Measurements from ENCODE around the gene PRSS36. TPM values are rescaled to one million over a fixed set of nuclear protein-coding genes. Genes with fewer than 3 reads are reported as not detected.
A peak's percentile ranks its signal among the peaks of the same experiment; 100 is the strongest.

The PRSS36 gene
- total RNA-seq, 2 experiments from 2014 or later: 0.24 TPM; not detected in 1

DNA sequence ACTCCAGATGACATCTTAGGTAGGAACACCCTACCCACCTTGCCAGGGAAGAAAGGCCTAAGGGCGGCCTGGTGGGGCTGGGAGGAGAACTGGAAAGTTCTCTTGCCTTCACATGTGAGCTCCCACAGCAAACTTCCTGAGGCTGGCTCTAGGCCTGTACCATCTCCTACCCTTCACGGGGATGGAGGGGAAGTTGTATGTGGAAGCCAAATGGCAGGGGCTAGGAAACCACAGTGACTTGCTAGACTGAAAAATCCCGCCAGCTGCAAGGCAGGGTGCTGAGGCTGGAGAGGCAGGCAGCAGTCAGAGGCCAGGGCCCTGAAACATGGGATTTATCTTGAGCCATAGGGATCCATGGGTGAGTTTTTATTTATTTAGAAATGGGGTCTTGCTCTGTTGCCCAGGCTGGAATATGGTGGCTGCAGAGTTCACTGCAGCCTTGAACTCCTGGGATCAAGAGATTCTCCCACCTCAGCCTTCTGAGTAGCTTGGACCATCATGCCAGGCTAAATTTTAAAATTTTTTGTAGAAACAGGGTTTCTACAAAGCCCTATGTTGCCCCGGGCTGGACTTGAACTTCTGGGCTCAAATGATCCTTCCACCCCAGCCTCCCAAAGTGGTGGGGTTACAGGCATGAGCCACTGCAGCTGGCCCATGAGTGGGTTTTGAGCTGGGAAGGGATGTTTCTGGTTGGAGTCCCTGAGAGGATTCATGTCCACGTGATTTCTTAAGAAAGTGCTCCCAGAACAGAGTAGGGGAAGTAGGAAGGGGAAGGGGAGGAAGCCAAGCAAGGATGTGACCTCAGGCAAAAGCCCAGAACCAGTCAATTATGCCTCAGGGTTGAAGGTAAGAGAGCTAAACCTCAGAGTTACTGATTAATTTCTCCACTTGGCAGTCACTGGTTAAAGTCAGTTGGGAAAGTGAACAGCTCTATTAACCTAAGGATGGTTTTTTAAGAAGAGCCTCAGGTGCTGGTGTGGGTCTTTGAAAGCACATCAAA, 36.4 kb downstream of the PRSS36 start:
- no peaks in the 10 kb centered on the region for H3K27me3 Mint-ChIP-seq
- H3K9me3 Mint-ChIP-seq: no peaks in the 10 kb centered on the region
- H3K4me1 Mint-ChIP-seq (ENCODE audit: low read depth): peaks cover 18% of the 10 kb centered on the region
- no peak overlapping the region for H3K4me3 Mint-ChIP-seq
- intact Hi-C loops (cut with micrococcal nuclease): no loop called here
- no peak for DNase-seq
- peaks cover 12% of the 10 kb centered on the region for H3K36me3 Mint-ChIP-seq
- CTCF ChIA-PET: interaction anchor here (0.9 to 1.2 kb wide), 2 partner anchors 28 to 29 kb away, joined by 4 to 5 read pairs; no protein-coding TSS in a partner anchor
- peak overlapping the region; percentile 11 for H3K27ac Mint-ChIP-seq
- POLR2A ChIA-PET: no interaction called here

DNA sequence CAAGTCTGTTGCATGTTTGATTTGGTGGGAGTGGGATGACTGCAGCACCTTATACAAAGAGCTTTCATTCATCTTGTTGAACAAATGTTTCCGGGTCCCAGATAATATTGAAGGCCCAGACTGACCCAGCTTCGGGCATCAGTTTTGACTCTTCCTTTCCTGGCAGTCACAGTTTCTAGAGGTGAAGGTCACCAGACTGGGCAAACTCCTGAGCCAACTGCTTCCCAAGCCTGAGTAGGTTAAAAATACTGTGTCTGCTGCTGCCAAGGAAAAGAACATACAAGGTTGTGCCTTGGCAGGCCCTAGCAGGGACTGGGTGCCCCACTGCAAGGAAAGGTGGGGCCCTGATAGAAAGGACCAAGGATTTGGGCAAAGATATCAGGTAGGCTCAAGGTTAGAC, 37.2 kb downstream of the PRSS36 start:
- DNase-seq: no peak
- no peaks in the 10 kb centered on the region for H3K9me3 Mint-ChIP-seq
- no peaks in the 10 kb centered on the region for H3K27me3 Mint-ChIP-seq
- POLR2A ChIA-PET: no interaction called here
- intact Hi-C loops (cut with micrococcal nuclease): no loop called here
- no peak overlapping the region for H3K27ac Mint-ChIP-seq
- CTCF ChIA-PET: interaction anchor here (1.2 kb wide), 1 partner anchor 30 kb away, joined by 5 read pairs; no protein-coding TSS in a partner anchor
- peaks cover 16% of the 10 kb centered on the region for H3K4me1 Mint-ChIP-seq (ENCODE audit: low read depth)
- peaks cover 12% of the 10 kb centered on the region for H3K36me3 Mint-ChIP-seq
- no peak overlapping the region for H3K4me3 Mint-ChIP-seq

DNA sequence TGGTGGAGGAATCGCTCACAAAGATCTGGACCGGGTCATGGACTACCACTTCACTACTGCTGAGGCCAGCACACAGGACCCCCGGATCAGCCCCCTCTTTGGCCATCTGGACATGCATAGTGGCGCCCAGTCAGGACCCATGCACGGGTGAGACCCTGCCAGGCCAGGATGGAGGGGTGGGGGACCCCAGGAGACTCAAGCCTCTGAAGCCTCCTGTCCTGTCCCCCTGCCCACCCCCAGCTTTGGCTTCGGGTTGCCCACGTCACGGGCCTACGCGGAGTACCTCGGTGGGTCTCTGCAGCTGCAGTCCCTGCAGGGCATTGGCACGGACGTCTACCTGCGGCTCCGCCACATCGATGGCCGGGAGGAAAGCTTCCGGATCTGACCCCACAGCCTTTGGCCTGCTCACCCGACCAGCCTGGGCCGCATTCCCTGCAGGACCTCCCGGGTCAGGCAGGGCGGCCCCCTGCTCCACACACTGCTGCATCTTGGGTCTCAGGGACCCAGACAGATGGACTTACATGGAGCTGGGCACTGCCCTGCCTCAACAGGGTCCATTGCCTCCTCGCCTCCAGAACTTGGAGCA, 37.9 kb downstream of the PRSS36 start:
- intact Hi-C loops (cut with micrococcal nuclease): no loop called here
- DNase-seq: no peak
- POLR2A ChIA-PET: no interaction called here

DNA sequence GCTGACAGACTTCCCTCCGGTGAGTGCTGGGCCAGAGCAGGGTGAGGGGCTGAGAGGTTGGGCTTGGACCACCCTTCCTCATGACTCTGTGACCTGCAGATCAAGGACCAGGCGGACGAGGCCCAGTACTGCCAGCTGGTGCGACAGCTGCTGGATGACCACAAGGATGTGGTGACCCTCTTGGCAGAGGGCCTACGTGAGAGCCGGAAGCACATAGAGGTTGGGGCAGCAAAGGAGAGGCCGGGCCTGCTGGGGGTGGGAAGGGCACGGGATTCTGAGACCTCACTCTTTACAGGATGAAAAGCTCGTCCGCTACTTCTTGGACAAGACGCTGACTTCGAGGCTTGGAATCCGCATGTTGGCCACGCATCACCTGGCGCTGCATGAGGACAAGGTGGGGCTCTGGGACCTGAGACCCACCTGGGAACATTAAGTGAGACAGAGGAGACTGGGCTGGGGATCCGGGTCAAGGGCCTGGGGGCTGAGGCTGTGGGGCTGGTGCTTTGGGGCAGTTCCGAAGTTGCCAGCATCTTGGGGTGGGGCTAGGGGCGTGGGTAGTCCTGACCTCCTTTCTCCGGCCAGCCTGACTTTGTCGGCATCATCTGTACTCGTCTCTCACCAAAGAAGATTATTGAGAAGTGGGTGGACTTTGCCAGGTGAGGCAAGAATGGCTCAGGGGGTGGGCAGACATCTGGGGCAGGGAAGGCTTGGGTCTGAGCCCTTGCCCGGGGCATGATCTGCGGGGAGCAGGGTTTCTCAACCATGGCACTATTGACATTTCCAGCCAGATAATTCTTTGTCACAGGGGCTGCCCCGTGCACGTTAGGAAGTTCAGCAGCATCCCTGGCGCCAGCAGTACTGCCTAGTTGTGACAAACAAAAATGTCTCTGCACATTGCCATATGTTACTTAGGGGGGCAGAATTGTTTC, 39.5 kb downstream of the PRSS36 start:
- peaks cover 23% of the 10 kb centered on the region for H3K4me1 Mint-ChIP-seq (ENCODE audit: low read depth)
- DNase-seq: no peak
- peaks cover 12% of the 10 kb centered on the region for H3K36me3 Mint-ChIP-seq
- intact Hi-C loops (cut with micrococcal nuclease): no loop called here
- H3K9me3 Mint-ChIP-seq: no peaks in the 10 kb centered on the region
- POLR2A ChIA-PET: no interaction called here
- no peak overlapping the region for H3K4me3 Mint-ChIP-seq
- H3K27me3 Mint-ChIP-seq: no peaks in the 10 kb centered on the region
- CTCF ChIA-PET: interaction anchor here (1.2 kb wide), 1 partner anchor 32 kb away, joined by 3 read pairs; no protein-coding TSS in a partner anchor
- no peak overlapping the region for H3K27ac Mint-ChIP-seq

More for the DNA sequence above, 37.9 kb downstream of the PRSS36 start:
- H3K9me3 Mint-ChIP-seq: no peaks in the 10 kb centered on the region
- peaks cover 23% of the 10 kb centered on the region for H3K4me1 Mint-ChIP-seq (ENCODE audit: low read depth)
- no peaks in the 10 kb centered on the region for H3K27me3 Mint-ChIP-seq
- CTCF ChIA-PET: interaction anchor here (1.2 kb wide), 1 partner anchor 30 kb away, joined by 5 read pairs; no protein-coding TSS in a partner anchor
- H3K27ac Mint-ChIP-seq: no peak overlapping the region
- H3K4me3 Mint-ChIP-seq: no peak overlapping the region
- peaks cover 12% of the 10 kb centered on the region for H3K36me3 Mint-ChIP-seq

DNA sequence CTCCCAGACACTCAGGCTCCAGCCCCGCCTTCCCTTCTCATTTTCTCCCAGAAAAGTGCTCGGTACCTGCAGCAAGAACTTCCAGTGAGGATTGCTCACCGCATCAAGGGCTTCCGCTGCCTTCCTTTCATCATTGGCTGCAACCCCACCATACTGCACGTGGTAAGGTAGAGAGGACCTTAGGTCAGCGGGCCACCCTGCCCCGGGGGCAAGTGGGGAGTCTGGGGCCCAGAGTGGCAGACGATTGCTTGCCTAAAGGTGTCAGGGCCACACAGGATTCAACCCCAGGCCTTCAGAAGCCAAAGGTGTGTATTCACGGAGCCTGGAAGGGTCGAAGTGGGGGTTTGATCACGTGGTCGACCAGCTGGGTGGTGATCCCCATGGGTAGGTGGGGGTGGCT, 40.2 kb downstream of the PRSS36 start:
- intact Hi-C loops (cut with micrococcal nuclease): loop anchor here (2.0 to 5.0 kb wide), 2 partner anchors 15 to 77 kb away; partner anchors contain the start of genes STX4 and VKORC1

DNA sequence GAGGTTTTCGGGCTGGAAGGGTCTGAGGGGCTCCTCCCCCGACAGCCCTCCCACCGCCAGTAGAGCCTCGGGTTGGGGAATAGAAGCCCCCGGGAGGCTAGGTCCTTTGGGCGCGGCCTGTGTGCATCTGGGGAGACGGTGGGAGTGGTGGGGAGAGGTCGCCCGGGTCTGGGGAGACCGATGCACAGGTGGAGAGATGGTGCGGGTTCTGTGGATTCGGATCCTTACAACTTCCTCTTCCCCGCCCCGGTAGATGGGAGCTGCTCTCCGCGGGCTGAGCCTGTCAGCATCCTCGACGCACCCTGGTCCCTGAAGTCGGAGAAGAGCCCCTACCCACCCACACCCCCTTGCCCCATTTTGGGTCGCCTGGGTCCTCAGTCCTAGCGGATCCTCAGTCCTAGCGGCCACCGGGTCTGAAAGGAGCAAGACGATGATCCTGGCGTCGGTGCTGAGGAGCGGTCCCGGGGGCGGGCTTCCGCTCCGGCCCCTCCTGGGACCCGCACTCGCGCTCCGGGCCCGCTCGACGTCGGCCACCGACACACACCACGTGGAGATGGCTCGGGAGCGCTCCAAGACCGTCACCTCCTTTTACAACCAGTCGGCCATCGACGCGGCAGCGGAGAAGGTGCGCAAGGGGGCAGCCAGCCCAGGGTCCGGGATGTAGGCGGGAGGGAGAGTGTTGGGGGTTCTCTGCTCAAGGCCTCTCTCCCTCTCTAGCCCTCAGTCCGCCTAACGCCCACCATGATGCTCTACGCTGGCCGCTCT, 40.9 kb downstream of the PRSS36 start:
- DNase-seq: no peak
- H3K9me3 Mint-ChIP-seq: no peaks in the 10 kb centered on the region
- peak overlapping the region; percentile 76 for H3K4me3 Mint-ChIP-seq
- CTCF ChIA-PET: interaction anchor here (1.2 kb wide), 1 partner anchor 124 kb away, joined by 3 read pairs; the partner anchor contains the start of gene HSD3B7
- H3K27me3 Mint-ChIP-seq: no peaks in the 10 kb centered on the region
- POLR2A ChIA-PET: interaction anchor here (2.7 kb wide), 1 partner anchor 8 kb away, joined by 9 read pairs; the partner anchor contains the start of gene KAT8
- peaks cover 12% of the 10 kb centered on the region for H3K36me3 Mint-ChIP-seq
- no peak overlapping the region for H3K27ac Mint-ChIP-seq
- H3K4me1 Mint-ChIP-seq (ENCODE audit: low read depth): peaks cover 23% of the 10 kb centered on the region
- intact Hi-C loops (cut with micrococcal nuclease): loop anchor here (2.0 to 5.0 kb wide), 2 partner anchors 14 to 77 kb away; partner anchors contain the start of genes STX4 and VKORC1

More for the DNA sequence above, 40.2 kb downstream of the PRSS36 start:
- peaks cover 23% of the 10 kb centered on the region for H3K4me1 Mint-ChIP-seq (ENCODE audit: low read depth)
- H3K4me3 Mint-ChIP-seq: peak overlapping the region; percentile 70
- H3K9me3 Mint-ChIP-seq: no peaks in the 10 kb centered on the region
- H3K27me3 Mint-ChIP-seq: no peaks in the 10 kb centered on the region
- no peak for DNase-seq
- CTCF ChIA-PET: interaction anchor here (1.2 kb wide), 2 partner anchors 33 to 125 kb away, joined by 3 read pairs; partner anchors contain the start of gene HSD3B7
- H3K27ac Mint-ChIP-seq: no peak overlapping the region
- peaks cover 12% of the 10 kb centered on the region for H3K36me3 Mint-ChIP-seq
- POLR2A ChIA-PET: no interaction called here

DNA sequence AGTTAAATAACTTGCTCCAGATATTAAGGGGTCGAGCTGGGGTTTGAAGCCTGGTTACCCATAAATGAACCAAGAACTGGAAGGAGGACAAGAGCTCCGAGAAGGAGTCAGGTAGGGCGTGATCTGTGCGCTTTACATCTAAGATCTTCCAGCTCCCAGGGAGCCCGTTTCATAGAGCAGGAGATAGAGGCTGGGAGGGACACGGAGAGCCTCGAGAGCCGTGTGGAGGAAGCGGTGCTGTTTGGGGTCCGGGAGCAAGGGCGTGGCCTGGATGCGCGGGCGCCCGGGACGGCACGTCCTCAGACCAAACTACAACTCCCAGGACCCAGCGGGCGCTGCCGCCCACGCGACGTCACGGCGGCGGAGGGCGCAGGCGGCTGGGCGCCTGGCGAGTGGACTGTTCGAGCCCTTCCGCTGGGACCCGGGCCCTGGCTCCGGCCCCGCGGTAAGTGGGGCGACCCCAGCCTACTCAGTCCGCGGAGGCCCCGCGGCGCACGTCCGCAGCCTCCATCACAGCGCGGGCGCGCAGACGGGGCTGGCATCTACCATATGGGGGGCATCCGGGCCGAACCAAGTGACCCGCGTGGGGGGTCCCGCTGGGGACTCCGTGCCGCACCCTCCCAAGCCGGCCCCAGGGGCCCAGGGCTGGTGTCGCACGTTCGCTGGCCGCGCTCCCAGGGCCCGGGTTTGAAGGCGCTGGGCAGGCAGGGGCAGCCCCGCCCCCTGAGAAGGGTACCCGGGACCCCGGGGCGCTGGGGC, 41.7 kb downstream of the PRSS36 start, which contains the start of gene BCKDK:
Gene BCKDK (plus strand): TSS at position 352 of the 759 bp plus-strand sequence. CDS start 838 bp downstream, outside the sequence.
- Mint-ChIP-seq H3K4me3 (peak within 1 kb of the TSS; percentile 80), H3K27me3 (no peaks in the 10 kb centered on the region), H3K4me1 (ENCODE audit: low read depth) (peaks cover 18% of the 10 kb centered on the region), H3K27ac (peak within 1 kb of the TSS; percentile 90), H3K9me3 (no peaks in the 10 kb centered on the region), H3K36me3 (peaks cover 12% of the 10 kb centered on the region)
- intact Hi-C loops (cut with micrococcal nuclease): loop anchor here (2.0 to 5.0 kb wide), 2 partner anchors 13 to 76 kb away; partner anchors contain the start of genes STX4 and VKORC1
- POLR2A ChIA-PET: interaction anchor here (1.3 to 2.7 kb wide), 3 partner anchors 9 to 72 kb away, joined by 3 to 9 read pairs (median 5); partner anchors contain the start of genes FUS and KAT8
- DNase-seq: peak; percentile 84
- CTCF ChIA-PET: interaction anchor here (1.0 to 1.9 kb wide), 3 partner anchors 9 to 123 kb away, joined by 3 to 6 read pairs (median 4); partner anchors contain the start of genes HSD3B7 and KAT8

DNA sequence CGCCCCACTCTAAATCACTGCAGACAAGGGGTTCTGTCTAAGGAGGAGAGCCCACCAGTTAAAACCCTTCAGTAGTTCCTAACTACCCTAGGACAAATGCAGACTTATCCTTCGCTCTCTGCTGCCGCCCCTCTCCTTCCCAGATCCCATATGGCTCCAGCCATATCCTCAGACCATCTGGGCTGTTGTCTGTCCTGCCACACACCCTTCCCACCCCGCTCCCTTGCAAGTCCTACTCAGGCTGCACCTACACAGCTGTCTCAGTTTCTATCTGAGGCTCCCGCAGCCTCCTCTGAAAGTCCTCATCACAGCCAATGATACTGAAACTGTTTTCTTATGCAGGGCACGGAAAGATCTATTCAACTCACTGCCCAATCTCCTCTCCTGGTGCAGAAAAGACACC, 42.4 kb downstream of the PRSS36 start:
- intact Hi-C loops (cut with micrococcal nuclease): loop anchor here (2.0 to 5.0 kb wide), 2 partner anchors 35 to 75 kb away; partner anchors contain the start of gene STX4

DNA sequence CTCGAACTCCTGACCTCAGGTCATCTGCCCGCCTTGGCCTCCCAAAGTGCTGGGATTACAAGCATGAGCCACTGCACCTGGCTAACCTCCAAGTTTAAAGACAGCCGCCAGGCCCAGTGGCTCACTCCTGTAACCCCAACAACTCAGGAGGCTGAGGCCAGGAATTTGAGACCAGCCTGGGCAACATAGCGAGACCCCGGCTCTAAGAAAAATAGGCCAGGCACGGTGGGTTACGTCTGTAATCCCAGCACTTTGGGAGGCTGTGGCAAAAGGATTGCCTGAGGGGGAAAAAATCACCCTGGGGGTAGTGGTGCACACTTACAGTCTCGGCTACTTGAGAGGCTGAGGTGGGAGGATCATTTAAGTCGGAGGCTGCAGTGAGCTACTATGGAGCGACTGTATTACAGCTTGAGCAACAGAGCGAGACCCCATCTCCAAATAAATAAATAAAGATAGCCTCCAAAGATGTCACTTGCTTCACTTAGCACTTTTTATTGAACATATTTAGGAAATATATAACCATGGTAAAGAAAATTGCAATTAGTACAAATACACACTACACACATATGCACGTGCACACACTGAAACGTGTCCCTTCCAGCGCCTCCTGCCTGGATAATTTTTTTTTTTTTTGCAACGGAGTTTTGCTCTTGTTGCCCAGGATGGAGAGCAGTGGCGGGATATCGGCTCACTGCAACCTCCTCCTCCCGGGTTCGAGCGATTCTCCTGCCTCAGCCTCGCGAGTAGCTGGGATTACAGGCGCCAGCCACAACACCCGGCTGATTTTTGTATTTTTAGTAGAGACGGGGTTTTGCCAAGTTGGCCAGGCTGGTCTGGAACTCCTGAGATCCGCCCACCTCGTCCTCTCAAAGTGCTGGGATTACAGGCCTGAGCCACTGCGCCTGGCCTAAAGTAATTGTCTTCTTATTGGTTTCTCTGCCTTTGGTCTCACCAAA, 43.1 kb downstream of the PRSS36 start:
- no peaks in the 10 kb centered on the region for H3K9me3 Mint-ChIP-seq
- intact Hi-C loops (cut with micrococcal nuclease): loop anchor here (2.0 to 5.0 kb wide), 2 partner anchors 36 to 74 kb away; partner anchors contain the start of gene STX4

More for the DNA sequence above, 42.4 kb downstream of the PRSS36 start:
- peak overlapping the region; percentile 80 for H3K4me3 Mint-ChIP-seq
- H3K9me3 Mint-ChIP-seq: no peaks in the 10 kb centered on the region
- POLR2A ChIA-PET: interaction anchor here (1.3 to 2.7 kb wide), 3 partner anchors 10 to 72 kb away, joined by 3 to 9 read pairs (median 5); partner anchors contain the start of genes FUS and KAT8
- peak; percentile 76 for DNase-seq
- no peaks in the 10 kb centered on the region for H3K27me3 Mint-ChIP-seq
- H3K36me3 Mint-ChIP-seq: peaks cover 12% of the 10 kb centered on the region
- CTCF ChIA-PET: interaction anchor here (1.0 to 1.9 kb wide), 3 partner anchors 10 to 353 kb away, joined by 3 to 6 read pairs (median 4); partner anchors contain the start of gene KAT8
- peak overlapping the region; percentile 90 for H3K27ac Mint-ChIP-seq
- H3K4me1 Mint-ChIP-seq (ENCODE audit: low read depth): peaks cover 18% of the 10 kb centered on the region

More for the DNA sequence above, 43.1 kb downstream of the PRSS36 start:
- no peak for DNase-seq
- POLR2A ChIA-PET: interaction anchor here (1.3 to 2.7 kb wide), 3 partner anchors 11 to 73 kb away, joined by 3 to 9 read pairs (median 5); partner anchors contain the start of genes FUS and KAT8
- CTCF ChIA-PET: interaction anchor here (1.0 to 1.9 kb wide), 2 partner anchors 11 to 353 kb away, joined by 3 to 6 read pairs; partner anchors contain the start of gene KAT8
- Mint-ChIP-seq H3K27me3 (no peaks in the 10 kb centered on the region), H3K4me1 (ENCODE audit: low read depth) (peaks cover 18% of the 10 kb centered on the region), H3K36me3 (peaks cover 10% of the 10 kb centered on the region), H3K4me3 (peak overlapping the region; percentile 80), H3K27ac (peak overlapping the region; percentile 90)

Data from activated CD4-positive, alpha-beta memory T cell treated with anti-CD3 and anti-CD28 coated beads for 36 hours (primary cell).